ENCODE measurements around the gene TTC13.
A peak's percentile ranks its signal among the peaks of the same experiment; 100 is the strongest.
"Not testable (repeated sequence)": the region's sequence is repeated elsewhere in the genome, so short reads cannot be mapped to it uniquely, and the experiment has no call there.

TTC13 gene

DNA sequence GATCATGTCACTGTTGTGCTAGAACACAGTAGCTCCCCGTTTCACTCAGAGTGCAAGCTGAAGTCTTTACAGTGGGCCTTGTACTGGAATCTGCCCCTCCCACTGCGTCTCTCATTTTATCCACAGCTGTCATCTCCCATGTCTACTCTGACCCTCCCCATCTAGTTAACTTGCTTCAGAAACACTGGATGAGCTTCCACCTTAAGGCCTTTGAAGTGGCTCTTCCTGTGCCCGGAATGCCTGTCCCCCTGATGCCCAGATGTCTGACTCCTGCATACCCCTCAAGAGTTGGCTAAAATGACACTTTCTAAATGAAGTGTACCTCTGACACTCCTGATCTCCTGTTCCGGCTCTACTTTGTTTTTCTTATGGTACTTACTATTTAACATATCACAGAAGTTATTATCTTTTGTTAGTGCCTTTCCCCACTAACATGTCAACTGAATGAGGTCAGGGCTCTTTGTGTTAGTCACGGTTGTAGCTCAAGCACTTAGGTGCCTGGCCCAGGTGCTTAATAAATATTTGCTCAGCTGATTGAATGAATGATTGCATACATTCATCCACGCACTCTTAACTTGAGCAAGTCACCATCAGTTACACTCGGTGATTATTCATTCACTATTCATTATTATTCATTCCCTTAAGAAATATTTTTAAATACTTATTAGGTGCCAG is 13.6 kb upstream of the TTC13 start:
- H3K4me3 ChIP-seq (ENCODE audit: low read depth, low read length) = no peak overlapping the region

DNA sequence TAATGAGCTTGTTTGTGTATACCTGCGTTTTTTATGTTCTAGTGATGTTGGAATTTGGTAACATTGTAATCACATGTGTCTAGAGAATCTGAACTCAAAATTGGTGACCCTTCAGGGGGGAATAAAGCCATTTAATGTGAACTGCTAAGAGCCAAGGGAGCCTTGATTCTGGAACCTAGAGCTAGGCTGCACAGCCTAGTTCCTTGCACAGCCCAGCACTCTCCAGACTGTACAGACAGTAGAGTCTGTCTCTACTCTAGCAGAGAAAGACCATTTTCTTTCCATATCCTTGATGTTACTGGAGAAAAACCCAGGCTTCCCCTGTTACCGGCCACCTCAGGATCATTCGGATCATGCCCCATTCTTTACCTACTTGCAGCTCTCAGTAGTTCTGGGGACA is 8.8 kb upstream of the TTC13 start:
- no peak overlapping the region for H3K4me3 ChIP-seq (ENCODE audit: low read depth, low read length)

DNA sequence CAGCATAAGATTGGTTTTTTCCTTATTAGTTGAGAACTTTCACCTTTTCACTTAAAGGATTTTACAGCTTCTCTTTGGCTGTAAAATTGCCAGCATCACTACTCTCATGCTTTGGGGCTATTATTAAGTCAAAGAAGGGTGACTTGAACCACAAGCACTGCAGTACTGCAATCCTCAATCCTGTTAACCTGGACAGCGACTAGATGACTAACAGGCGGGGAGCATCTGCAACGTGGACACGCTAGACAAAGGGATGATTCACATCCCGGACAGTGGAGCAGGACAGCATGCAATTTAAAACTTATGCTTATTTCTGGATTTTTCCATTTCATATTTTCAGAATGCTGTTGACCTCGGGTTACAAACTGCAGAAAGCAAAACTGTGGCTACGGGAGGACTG is 8.3 kb upstream of the TTC13 start:
- no peak overlapping the region for H3K4me3 ChIP-seq (ENCODE audit: low read depth, low read length)

DNA sequence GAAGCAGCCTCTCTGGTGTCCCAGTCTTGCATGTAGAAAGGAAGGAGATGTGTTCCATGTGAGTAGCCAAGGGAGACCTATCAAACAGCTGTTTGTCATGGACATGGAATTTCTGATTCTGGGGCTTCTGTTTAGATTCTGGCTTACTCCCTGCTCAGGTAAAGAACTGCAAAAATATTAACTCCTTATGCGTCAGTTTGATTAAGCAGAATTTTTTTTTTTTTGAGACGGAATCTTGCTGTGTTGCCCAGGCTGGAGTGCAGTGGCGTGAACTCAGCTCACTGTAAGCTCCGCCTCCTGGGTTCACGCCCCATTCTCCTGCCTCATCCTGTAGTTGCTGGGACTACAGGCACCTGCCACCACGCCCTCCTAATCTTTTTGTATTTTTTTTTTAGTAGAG is 7.0 kb upstream of the TTC13 start:
- no peak overlapping the region for H3K4me3 ChIP-seq (ENCODE audit: low read depth, low read length)

DNA sequence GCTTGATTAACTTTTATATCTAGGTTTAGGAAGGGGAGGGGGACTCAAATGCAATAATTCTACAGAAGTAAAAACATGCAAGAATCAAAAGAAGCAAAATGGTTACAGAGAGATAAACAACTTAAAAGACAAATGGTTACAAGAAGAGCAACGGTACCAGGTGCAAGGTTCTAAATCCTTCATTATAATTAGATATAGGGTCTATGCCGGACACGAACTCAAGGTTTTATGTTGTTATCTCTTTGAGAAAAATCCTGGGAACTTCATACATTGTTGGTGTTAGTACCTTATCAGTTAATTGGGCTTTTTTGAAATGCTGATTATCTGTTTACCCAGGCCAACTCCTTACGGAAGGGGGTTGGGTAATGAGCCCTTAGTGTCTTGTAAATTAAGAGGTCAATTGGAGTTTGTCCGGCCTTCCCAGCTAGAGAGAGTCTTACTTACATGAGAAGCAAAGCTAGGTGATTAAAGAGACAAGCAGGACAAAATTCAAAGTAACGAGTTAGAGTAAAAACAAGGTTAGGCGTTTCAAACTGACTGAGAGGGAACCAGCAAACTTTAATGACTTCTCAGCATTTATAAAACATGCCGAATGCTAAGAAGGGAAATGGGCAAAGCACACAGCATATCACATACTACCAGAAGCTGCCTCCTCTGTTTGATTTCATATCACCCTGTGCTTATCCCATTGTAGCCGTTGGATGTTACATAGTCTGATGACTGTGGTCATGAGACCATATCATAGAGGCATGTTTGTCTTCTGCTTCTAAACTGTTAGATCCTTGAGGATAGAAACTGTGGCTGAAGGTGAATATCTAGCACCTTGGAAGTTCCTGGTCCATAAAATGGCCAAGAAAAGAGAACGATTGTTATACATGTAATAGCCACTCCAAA is 6.2 kb upstream of the TTC13 start:
- not testable (repeated sequence) for H3K4me3 ChIP-seq (ENCODE audit: low read depth, low read length)

DNA sequence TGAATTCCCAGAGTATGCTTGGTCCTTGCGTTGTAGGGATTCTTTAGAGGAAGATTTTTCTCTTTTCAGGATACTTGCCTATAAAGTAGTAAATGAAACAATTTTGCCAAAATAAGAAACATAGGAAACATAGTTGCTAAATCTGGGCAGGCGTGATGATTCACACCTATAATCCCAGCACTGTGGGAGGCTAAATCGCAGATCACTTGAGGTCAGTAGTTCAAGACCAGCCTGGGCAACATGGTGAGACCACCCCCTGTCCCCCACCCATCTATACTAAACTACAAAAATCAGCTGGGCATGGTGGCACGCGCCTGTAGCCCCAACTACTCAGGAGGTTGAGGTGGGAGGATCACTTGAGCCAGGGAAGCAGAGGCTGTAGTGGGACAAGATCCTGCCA is 5.2 kb upstream of the TTC13 start:
- H3K4me3 ChIP-seq (ENCODE audit: low read depth, low read length) = no peak overlapping the region

DNA sequence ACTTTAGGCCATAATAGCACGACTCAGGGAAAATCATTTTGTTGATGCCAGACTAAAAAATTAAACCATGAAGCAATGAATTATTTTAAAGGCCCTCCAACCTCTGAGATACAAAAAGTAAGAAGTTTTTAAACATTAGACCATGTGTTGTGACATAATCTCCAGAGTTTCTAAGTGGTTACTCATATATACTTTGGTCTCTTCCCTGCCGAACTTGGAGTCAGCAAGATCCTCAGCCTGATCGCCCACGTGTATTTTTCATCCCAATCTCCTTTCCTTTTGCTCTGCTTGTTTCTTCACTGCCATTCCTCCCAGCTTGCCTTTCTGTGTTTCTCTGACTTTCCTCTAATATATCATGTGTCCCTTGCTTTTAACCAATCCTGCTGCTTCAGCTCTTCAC is 4.0 kb upstream of the TTC13 start:
- H3K4me3 ChIP-seq (ENCODE audit: low read depth, low read length) = no peak overlapping the region

DNA sequence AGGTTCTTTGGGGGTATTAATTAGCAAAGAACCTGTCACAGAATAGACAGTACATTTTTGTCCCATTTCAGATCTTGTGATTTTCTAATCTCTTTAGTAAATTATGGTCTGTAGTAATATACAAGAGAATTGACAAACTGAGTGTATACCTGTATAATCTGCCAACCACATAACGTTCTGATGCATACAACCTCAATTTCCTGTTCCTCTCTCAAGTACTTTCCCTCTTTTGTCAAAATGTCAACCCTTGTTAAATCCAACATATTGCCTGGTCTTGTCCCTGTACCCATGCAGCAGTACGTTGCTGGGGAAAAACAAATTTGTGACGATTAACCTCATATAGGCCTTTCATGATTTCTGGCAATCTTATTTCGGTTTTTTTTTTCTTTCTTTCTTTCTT is 1.3 kb upstream of the TTC13 start:
- H3K4me3 ChIP-seq (ENCODE audit: low read depth, low read length) = no peak overlapping the region

DNA sequence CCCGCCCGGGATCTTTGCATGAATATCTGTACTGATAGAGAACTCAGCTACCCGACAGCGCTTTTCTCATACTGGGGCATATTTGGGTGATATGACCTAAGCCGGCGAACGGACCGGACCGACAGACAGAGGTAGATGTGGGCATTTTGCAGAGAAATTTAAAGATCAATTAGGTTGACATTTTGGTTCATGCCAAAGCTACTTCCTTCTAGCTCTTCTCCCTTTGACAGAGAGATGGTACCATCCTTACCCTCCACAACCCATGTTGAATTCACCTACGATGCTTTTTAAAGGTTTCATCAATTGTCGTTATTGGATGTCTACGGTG is 692 bp upstream of the TTC13 start:
- peak overlapping the region; percentile 91 for H3K4me3 ChIP-seq (ENCODE audit: low read depth, low read length)

DNA sequence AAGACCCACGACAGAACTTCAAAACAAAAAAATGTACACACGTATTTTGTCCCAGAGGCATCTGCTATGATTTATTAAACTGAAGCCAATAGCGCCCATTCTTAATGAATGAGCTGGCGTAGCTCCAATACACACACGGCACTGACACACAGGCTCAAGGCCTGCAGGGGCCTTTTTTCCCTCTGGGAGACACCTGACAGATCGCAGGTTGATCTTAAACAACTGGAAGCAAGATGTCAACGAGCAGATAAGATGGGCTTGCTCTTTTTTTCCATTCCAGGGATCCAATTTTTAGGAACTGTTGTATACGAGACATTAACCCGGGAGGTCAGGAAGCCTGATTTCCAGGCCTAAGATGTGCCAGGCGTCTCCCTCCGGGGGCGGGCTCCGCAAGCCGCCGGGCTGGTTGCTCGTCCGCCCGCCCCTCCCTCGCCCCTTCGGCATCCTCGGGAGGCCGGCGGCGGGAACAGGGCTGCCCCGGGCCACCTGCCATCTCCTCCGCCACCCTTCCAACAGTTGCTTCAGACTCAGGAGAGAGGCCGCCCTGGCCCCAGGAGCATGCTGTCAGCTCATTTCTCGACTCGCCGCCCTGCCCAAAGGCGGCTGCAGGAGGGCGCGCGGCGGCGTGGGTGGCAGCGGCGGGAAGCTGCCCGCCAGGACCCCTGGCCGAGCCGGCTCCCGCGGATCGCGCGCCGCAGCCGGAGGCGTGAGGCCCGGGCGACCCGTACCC is 735 bp downstream of the TTC13 start:
- peak overlapping the region; percentile 75 for H3K4me3 ChIP-seq (ENCODE audit: low read depth, low read length)

DNA sequence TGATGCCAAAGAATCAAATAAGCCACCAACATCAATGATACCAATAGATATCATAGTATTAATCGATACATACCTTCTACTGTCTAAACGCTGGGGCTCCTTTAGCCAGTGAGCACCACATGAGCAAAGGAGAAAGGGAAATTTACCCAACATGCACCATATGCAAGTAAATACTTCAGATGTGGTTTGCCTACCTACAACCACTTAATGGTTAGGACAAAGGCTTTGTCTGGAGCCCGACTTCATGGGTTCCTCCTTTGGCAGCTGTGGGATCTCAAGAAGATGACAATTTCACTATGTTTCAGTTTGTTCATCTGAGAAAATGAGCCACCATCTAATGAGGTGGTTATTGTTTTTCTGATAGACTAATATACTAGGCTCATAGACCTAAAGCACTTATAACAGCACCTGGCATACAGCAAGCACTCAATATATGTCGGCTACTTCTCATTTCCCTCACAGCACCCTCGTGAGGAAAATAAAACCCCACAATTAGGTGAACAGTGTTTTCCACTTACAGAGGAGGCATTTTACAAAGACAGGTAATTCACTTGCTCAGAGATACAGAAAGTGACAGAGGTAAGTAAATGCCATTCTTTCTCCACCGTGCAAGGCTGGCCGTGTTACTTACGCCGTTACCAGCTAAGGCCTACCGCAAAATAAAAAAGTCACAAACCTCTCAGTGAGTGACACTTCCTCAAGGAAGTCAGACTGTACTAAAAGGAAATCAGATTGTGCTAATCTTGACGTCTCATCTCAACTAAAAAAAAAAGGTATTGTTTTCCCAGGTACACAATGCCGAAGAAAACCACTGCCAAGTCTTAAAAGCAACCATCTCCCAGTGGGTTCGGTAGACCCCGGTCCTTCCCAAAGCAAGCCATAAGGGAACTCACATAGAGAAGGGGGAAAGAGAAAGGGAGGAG is 1.6 kb downstream of the TTC13 start:
- no peak overlapping the region for H3K4me3 ChIP-seq (ENCODE audit: low read depth, low read length)

DNA sequence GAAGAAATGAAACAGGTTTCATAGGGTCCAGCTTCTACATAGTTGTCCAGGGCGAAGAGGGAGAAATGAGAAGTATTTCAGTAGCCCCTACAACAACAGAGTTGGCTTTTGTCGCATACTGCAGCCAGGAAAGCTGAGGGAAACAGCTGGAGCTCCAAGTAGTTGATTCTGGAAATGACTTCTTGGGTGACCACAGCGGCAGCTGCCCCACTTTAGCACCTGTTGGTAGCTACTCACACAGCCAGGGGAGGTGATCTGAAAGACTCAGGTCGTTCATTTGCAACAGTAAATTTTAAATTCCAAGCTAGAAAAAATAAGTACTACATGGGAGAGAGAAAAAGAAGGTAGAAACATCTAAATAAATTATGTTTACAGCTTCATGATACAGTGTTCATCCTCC is 2.3 kb downstream of the TTC13 start:
- no peak overlapping the region for H3K4me3 ChIP-seq (ENCODE audit: low read depth, low read length)

DNA sequence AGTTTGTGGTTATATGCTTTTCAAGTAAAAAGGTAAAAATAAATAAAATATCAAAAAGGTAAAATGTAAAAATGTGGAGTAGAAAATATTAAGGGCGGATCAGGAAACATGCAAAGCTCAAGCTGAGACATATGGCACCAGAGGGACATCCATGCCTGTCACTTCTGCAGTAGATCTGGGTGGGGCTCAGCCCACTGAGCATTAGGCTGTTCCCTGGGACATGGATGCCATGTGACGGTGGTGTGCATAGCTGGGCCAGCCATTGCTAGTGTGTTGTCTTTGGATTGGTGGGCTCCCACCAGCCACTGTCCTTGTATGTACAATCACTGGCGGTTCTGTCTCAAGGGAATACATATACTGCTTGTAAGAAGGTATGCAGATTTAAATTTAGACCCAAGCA is 3.0 kb downstream of the TTC13 start:
- no peak overlapping the region for H3K4me3 ChIP-seq (ENCODE audit: low read depth, low read length)

DNA sequence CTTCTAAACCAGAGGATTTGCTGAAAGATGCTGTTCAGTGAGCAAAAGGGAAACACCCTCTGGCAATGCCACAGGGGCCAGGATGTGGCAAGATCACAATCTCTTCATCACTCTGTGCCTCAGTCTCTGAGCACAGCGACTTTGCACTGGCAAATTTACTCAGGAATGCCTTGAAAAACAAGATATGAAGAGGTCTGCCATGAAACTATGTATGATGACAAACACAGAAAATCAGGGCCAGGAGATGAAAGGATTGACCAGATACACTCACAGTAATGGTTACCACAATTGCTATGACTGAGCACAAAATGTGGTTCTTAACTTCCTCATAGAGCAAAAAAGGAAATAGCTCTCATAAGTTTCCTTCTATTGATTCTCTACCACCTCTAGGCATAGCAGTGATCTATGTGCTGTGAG is 5.8 kb downstream of the TTC13 start:
- H3K4me3 ChIP-seq (ENCODE audit: low read depth, low read length) = no peak overlapping the region

DNA sequence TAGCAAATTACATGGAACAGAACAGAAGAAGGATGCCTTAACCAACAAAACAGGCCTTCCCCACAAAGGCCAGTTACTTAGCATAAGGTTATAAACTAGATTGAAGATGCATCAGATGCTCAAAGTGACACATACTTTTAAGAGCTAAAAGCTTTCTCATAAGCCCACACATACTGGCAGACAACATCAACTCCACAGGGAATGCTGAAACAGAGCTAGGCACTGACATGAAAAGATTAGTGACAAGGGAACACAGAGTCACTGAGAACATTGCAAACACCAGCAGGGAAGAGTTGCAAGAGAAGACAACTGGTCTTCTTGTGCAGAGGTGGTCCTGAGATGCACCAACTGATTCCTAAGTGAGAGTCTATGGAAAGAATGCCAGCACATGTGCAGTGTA is 6.9 kb downstream of the TTC13 start:
- H3K4me3 ChIP-seq (ENCODE audit: low read depth, low read length) = no peak overlapping the region

DNA sequence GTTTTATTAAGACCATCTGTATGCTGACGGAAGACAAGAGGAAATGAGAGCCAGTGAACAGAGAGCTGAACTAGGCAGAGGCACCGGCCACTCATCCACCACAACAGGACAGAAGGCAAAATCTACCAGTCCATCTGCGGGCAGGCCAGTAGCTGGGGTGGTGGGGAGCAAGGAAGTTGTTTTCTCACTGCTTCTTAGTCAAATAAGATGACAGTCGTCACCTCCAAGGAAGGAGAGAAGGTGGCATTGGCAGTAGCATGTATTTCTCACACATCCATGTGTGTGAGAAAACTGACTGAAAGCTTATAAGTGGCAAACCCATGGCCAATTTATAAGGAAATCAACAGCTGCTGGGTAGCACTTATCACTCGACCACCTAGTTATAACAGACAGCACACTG is 8.2 kb downstream of the TTC13 start:
- no peak overlapping the region for H3K4me3 ChIP-seq (ENCODE audit: low read depth, low read length)

DNA sequence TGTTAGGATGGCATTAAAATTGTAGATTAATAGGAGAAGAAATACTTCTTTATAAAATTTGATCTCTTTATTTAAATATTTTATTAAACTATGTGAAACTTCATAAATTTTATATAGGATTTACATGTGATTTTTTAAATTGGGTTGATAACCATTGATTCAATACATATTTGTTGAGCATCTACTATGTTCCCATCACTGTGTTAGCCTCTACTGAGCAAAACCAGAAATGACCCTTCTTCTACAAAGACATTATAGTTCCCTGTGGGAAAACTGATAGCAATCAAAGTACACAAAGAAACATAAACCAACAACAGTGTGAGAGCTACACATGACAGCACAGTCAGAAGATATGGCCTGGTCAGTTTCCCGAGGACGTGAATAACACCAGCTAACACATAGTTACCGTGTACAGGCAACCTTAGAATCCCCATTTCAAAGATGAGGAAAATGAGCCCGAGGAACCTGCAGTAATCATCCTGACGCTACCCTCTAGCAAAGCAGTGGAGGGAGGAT is 12.2 kb downstream of the TTC13 start:
- no peak overlapping the region for H3K4me3 ChIP-seq (ENCODE audit: low read depth, low read length)

DNA sequence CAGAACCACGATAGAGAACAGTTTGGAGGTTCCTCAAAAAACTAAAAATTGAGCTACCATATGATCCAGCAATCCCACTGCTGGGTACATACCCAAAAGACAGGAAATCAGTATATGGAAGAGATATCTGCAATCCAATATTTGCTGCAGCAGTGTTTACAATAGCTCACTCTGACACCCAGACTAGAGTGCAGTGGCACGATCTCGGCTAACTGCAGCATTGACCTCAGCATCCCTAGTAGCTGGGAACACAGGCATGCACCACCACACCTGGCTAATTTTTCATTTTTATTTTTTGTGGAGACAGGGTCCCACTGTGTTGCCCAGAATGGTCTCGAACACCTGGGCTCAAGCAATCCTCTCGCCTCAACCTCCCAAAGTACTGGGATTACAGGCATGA is 13.1 kb downstream of the TTC13 start:
- H3K4me3 ChIP-seq (ENCODE audit: low read depth, low read length) = no peak overlapping the region

DNA sequence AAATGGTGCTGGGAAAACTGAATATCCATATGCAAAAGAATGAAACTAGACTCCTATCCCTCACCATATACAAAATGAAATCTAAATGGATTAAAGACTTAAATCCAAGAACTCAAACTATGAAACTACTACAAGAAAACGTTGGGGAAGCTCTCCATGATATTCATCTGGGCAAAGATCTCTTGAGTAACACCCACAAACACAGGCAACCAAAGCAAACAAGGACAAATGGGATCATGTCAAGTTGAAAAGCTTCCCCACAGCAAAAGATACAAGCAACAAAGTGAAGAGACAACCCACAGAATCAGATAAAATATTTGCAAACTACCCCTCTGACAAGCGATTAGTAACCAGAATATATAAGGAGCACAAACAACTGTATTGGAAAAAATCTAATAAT is 13.8 kb downstream of the TTC13 start:
- H3K4me3 ChIP-seq (ENCODE audit: low read depth, low read length) = no peak overlapping the region

DNA sequence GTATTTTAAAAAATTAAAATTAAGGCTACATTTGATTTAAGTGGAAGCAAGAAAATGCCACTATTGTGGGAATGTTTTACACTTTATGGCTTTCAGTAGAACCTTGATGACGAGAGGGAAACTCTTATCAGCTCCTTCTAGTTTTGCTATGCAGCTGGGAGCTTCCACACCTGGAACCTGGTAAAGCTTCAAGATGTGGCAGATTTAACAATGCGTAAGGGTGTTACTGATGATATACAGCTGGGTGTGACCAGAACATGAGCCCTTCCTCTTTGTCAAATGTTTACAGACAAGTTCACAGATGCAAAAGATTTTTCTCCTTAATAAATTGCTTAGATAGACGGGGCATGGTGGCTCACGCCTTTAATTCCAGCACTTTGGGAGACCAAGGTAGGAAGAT is 20.3 kb downstream of the TTC13 start:
- H3K4me3 ChIP-seq (ENCODE audit: low read depth, low read length) = no peak overlapping the region

DNA sequence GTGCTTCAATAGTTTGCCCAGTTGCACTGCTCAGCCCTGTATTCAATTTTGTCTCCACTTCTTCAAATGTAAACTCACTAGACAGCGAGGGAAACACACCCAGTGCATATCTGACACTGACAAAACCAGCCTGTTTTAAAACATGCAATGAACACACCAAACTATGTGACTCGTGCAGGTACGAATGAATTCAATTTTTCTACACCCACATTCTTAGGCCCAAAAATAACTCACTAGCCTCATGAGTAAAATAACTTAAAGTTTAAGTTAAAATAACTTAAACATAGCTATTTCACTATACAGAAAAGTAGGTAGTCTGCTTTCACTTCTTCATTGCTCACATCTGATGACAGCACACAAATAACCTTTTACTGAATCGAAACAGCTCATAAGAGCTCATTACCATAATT is 21.1 kb downstream of the TTC13 start:
- no peak overlapping the region for H3K4me3 ChIP-seq (ENCODE audit: low read depth, low read length)

All from iPS-11a (cell line).